Epithelial cell of proximal tubule (primary cell): ENCODE results near the gene MC4R. TPM values are rescaled to one million over a fixed set of nuclear protein-coding genes. Genes with fewer than 3 reads are reported as not detected.
A peak's percentile ranks its signal among the peaks of the same experiment; 100 is the strongest.
"Not testable (repeated sequence)": the region's sequence is repeated elsewhere in the genome, so short reads cannot be mapped to it uniquely, and the experiment has no call there.

Experiments
- DNase-seq: peaks from one replicate; pipeline ENCODE4 v3.0.0-alpha.2; 2011; ENCODE audit warnings: low read depth
- H3K4me3 ChIP-seq: 2 replicates; pipeline ENCODE4 v1.5.1; 2011; ENCODE audit warnings: low read depth, mild to moderate bottlenecking, low read length
- total RNA-seq: library from RNA; depleted of rRNA; stranded (reverse); fragments of >200 nt; gene quantifications from 2 replicates; pipeline ENCODE4 v1.2.3, GENCODE V29; 2015
- TF ChIP-seq, protein P1 (sequence below): conservative IDR thresholded peaks from 2 replicates; pipeline ENCODE4 v1.5.1; 2012; ENCODE audit warnings: low read depth, mild to moderate bottlenecking, low read length

MC4R gene
- total RNA-seq, result not detected in 2 replicates

DNA sequence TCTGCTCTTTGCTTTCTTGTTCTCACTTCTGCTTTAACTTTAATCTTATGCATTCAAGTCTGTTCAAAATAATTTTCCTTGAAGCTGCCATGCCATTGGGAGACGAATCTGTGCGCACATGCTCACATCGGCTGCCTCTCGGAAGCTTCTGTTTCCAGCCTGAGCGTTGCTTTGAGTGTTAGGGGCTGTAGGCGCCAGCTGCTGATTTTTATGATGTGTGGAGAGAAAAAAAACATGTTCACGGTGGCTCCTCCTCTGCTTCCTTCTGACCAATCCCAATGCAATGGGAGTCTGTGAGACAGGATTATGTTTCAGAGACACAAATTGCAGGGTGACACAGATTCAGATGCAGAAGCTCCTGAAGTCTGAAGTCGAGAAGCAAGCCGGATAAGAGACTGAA, at the start of gene MC4R:
Gene MC4R, minus strand, starts transcription at position 180 of the 400 bp plus-strand sequence. CDS start 426 bp downstream, outside the sequence.
- H3K4me3 ChIP-seq, result peak within 1 kb of the TSS; percentile 31
- TF ChIP-seq, protein P1, sequence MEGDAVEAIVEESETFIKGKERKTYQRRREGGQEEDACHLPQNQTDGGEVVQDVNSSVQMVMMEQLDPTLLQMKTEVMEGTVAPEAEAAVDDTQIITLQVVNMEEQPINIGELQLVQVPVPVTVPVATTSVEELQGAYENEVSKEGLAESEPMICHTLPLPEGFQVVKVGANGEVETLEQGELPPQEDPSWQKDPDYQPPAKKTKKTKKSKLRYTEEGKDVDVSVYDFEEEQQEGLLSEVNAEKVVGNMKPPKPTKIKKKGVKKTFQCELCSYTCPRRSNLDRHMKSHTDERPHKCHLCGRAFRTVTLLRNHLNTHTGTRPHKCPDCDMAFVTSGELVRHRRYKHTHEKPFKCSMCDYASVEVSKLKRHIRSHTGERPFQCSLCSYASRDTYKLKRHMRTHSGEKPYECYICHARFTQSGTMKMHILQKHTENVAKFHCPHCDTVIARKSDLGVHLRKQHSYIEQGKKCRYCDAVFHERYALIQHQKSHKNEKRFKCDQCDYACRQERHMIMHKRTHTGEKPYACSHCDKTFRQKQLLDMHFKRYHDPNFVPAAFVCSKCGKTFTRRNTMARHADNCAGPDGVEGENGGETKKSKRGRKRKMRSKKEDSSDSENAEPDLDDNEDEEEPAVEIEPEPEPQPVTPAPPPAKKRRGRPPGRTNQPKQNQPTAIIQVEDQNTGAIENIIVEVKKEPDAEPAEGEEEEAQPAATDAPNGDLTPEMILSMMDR, result no peak
- DNase-seq, result peak; percentile 36

- DNase-seq, H3K4me3 ChIP-seq: not testable (repeated sequence)
These were observed 49.7 kb upstream of the MC4R start for GRCh38 chr18:60422306-60422705.

- no peak for DNase-seq
- no peak overlapping the region for H3K4me3 ChIP-seq
- TF ChIP-seq, protein P1, result no peak
These were observed 49.0 kb upstream of the MC4R start for GRCh38 chr18:60421356-60422118.

GRCh38 chr18:60417946-60418345, 45.4 kb upstream of the MC4R start:
- TF ChIP-seq, protein P1, result no peak
- no peak for DNase-seq

DNA sequence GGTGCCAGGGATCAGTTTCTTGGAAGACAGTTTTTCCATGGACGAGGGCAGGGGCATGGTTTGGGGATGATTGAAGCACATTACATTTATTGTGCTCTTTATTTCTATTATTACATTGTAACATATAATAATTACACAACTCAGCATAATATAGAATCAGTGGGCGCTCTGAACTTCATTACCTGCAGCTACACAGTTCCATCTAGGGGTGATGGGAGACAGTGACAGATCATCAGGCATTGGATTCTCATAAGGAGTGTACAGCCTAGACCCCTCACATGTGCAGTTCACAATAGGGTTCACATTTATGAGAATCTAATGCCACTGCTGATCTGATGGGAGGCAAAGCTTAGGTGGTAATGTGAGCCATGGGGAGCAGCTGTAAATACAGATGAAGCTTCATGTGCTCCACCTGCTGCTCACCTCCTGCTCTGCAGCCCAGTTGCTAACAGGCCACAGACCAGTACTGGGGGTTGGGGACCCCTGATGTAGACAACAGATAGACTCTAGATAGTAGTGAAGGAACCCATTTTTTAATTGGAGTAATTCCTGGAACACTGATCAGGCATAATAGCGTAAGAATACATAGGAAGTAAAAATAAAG, 41.5 kb upstream of the MC4R start:
- H3K4me3 ChIP-seq, result no peak overlapping the region
- TF ChIP-seq, protein P1, result peak; percentile 82
- no peak for DNase-seq

More at GRCh38 chr18:60417946-60418345, 45.4 kb upstream of the MC4R start:
- no peak overlapping the region for H3K4me3 ChIP-seq

- no peak for DNase-seq
- no peak overlapping the region for H3K4me3 ChIP-seq
- TF ChIP-seq, protein P1, result peak; percentile 33
These were observed 39.1 kb upstream of the MC4R start for GRCh38 chr18:60411715-60412114.

- no peak for DNase-seq
- H3K4me3 ChIP-seq, result no peak overlapping the region
- TF ChIP-seq, protein P1, result no peak
These were observed 34.1 kb upstream of the MC4R start for GRCh38 chr18:60406721-60407120.
